Measurements from ENCODE around the gene GSDMA.
"Not testable (repeated sequence)": the region's sequence is repeated elsewhere in the genome, so short reads cannot be mapped to it uniquely, and the experiment has no call there.

Gene GSDMA

GRCh38 chr17:39999067-39999466 lies 36.3 kb downstream of the GSDMA start:
- no peak for DNase-seq

GRCh38 chr17:40000161-40000560 lies 37.4 kb downstream of the GSDMA start:
- DNase-seq, result no peak

DNA sequence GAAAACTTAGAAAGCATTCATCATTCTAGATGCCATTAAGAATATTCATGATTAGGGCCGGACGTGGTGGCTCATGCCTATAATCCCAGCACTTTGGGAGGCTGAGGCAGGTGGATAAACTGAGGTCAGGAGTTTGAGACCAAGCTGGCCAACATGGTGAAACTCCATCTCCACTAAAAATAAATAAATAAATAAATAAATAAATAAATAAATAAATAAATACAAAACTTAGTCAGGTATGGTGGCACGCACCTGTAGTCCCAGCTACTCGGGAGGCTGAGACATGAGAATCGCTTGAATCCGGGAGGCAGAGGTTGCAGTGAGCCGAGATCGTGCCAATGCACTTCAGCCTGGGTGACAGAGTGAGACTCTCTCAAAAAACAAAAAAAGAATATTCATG lies 38.5 kb downstream of the GSDMA start:
- not testable (repeated sequence) for DNase-seq

- no peak for DNase-seq
These were observed 41.3 kb downstream of the GSDMA start for GRCh38 chr17:40004072-40004471.

GRCh38 chr17:40004712-40005111 lies 41.9 kb downstream of the GSDMA start:
- DNase-seq, result no peak

DNA sequence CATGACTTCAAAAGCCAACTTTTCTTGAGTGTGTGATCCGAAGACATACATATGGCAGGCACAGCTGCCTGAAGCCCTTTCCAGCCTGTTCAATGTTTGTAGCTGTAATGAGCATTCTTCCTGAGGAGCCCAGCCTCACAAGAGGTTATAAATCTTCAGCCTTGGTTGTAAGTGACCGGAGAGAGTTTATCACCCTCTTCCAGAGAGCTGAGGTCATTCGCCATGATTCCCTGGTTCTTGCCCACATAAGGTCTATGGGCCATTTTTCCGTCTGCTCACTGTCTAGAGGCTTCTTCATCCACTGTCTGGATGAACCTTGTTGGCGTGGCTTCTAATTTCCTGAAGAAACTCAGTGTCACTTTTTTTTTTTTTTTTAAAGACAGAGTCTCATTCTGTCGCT lies 42.7 kb downstream of the GSDMA start:
- DNase-seq, result no peak

- DNase-seq, result not testable (repeated sequence)
These were observed 48.2 kb downstream of the GSDMA start for GRCh38 chr17:40010946-40011500.

DNA sequence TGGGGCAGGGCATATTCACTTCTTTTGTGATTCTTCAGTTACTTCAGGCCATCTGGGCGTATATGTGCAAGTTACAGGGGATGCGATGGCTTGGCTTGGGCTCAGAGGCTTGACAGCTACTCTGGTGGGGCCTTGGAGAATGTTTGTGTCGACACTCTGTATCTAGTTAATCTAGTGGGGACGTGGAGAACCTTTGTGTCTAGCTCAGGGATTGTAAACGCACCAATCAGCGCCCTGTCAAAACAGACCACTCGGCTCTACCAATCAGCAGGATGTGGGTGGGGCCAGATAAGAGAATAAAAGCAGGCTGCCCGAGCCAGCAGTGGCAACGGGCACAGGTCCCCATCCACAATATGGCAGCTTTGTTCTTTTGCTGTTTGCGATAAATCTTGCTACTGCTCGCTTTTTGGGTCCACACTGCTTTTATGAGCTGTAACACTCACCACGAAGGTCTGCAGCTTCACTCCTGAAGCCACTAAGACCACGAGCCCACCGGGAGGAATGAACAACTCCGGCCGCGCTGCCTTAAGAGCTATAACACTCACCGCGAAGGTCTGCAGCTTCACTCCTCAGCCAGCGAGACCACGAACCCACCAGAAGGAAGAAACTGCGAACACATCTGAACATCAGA lies 49.3 kb downstream of the GSDMA start:
- DNase-seq, result not testable (repeated sequence)

GRCh38 chr17:40014375-40014980 lies 51.7 kb downstream of the GSDMA start:
- no peak for DNase-seq

GRCh38 chr17:40015005-40015997 lies 52.5 kb downstream of the GSDMA start, which contains the start of gene CSF3:
Gene CSF3, plus strand, starts transcription at chr17:40015440. Its CDS starts 35 bp downstream, at chr17:40015475.
- DNase-seq, result no peak

- DNase-seq, result no peak
These were observed 53.5 kb downstream of the GSDMA start for GRCh38 chr17:40015998-40016985.

- no peak for DNase-seq
These were observed 54.7 kb downstream of the GSDMA start for GRCh38 chr17:40017422-40018080.

DNA sequence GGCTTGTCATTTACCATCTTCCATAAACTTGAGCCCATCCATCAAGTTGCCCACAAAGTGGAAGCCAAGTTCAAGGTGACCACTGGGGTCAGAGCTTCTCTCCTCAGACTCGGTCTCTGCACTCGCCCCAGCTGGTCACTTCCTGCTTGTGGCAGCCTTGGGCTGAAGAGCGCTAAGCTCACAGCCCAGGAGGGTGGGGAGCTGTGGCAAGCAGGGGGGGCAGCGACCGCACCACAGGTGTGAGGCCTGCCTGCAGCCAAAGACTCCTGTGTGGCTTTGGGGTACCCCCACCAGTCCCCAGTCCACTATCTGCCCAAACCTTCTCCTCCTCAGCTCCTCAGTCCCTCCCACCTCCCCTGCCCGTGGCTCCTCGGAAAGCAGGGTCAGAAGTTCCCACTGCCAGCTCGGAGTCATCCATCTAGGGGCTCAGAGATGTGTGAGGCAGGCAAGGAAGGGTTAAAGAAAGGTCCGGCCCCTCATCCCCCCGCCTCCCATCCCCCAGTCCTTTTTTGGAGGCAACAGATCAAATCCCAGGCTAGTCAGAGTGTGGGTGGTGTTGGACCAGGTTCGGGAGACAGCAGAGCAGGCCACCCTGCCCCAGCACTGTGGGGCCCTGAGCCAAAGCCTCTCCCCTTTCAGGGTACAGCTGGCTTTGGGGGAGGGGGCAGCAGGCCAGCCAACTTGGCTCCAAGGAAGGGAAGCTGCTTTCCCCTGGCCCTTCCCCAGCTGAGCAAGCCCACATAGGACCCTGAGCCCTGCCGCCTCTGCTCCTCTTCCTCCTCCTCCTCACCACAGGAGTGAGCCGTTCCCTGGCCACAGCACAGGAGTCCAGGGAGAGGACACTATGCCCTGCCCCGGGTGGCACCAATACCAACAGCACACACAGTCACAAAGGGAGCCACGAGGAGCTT lies 55.7 kb downstream of the GSDMA start:
- DNase-seq, result no peak

- no peak for DNase-seq
These were observed 56.6 kb downstream of the GSDMA start for GRCh38 chr17:40019140-40019991.

DNA sequence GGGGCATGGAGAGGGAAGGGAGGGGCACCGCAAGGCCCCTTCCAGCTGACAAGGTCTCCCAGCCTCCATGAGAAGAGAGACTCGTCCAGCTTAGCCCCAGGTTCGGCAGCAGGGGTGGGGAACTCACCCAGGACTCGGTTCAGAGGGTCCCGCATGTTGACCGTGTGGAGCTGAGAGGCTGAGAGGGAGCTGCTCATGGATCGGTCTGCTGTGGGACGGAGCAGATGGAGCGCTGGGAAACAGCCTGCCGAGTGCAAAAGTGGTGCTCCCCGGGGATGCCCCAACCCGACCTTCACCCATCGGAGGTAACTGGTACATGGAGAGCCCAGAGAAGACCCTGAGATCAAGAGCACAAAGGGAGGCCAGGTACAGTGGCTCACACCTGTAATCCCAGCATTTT lies 57.3 kb downstream of the GSDMA start:
- DNase-seq, result no peak

DNA sequence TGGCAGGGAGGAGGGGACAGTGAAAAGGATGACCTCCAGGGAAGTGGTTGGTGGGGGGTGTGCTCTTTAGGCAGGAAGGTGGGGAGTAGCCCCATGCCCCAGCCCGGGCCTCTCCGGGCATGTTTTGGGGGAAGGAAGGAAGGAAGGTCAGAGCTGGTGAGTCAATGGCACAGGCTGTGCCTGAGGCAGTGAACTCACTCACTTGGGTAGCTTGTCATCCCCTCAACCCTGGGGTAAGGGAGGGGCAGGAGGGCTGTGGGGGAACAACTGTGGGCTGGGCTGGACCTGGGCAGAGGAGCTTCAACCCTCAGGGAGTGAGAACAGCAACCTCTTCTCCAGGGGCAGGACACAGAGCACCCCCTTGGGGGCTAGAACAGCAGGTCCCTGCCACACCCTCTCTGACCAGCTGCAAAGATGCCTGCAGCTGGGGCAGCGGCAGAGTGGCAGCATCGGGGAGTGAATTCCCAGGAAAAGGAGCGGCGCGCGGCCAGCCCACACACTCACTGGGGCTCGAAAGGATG lies 58.7 kb downstream of the GSDMA start:
- no peak for DNase-seq

- DNase-seq, result no peak
These were observed 59.7 kb downstream of the GSDMA start for GRCh38 chr17:40022497-40022896.

GRCh38 chr17:40022961-40023541 lies 60.2 kb downstream of the GSDMA start:
- DNase-seq, result no peak
